Omental fat pad (tissue), 4 donors: ENCODE data around the gene SIMC1. TPM values are rescaled to one million over a fixed set of nuclear protein-coding genes. Genes with fewer than 3 reads are reported as not detected.
"Not testable (repeated sequence)": the region's sequence is repeated elsewhere in the genome, so short reads cannot be mapped to it uniquely, and the experiment has no call there.

Experiments used
- ATAC-seq: fragments of 150-250 bp; one replicate; pipeline ENCODE4 v1.9.1; 2016; ENCODE audit warnings: mild to moderate bottlenecking, moderate library complexity; ENCODE audit not compliant: low FRiP score
- DNase-seq: peaks from one replicate; pipeline ENCODE4 v3.0.0-alpha.2; 2019; ENCODE audit warnings: low spot score
- CTCF ChIP-seq, 3 donors: fragments of 450-650 bp; IDR thresholded peaks; one replicate each; pipeline ENCODE4 v1.5.1; 2016 to 2017; ENCODE audit warnings: antibody characterized with exemption in 3 of 3, mild to moderate bottlenecking in 3 of 3, moderate library complexity in 2 of 3
- total RNA-seq, 4 donors: library from RNA; depleted of rRNA; stranded (reverse); fragments of >200 nt; gene quantifications; one replicate each; pipeline ENCODE4 v1.1.0, GENCODE V29; 2016

The SIMC1 gene
- total RNA-seq, 4 donors from 2014 or later, result 8.3 to 18.0 (median 10.7) TPM

- not testable (repeated sequence) for DNase-seq, ATAC-seq
Measured at GRCh38 chr5:176198299-176198698, 39.9 kb upstream of the SIMC1 start.

- DNase-seq, result not testable (repeated sequence)
- peak; percentile 55 for ATAC-seq
Measured at GRCh38 chr5:176198991-176199733, 39.1 kb upstream of the SIMC1 start.

DNA sequence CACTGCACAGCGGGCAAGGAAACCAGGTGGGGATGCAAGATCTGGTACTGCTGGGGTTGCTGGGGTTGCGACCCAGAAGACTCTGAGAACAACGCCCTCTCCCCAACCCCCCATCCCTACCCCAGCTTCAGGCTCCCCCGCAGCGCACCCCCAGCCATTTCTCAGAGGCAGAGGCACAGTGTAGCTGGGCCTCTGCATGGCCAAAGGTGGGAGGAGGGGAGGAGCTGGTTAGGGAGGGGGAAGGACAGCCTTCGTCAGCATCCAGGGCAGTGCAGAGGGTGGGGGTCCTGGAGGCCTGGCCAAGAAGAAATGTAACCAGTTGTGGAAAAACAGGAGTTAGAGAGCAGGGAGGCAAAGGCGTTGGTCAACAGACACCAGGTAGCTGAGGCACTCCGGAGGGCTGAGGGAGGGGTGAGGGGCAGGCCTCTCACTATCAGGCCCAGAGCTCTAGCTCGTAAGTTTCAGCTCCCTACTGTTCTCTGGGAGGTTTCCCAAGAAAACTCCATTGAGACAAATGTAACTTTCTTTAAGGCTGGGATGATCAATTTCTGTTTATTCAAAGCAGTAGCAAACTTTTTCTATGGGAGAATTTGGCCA lies 38.3 kb upstream of the SIMC1 start:
- not testable (repeated sequence) for ATAC-seq

DNA sequence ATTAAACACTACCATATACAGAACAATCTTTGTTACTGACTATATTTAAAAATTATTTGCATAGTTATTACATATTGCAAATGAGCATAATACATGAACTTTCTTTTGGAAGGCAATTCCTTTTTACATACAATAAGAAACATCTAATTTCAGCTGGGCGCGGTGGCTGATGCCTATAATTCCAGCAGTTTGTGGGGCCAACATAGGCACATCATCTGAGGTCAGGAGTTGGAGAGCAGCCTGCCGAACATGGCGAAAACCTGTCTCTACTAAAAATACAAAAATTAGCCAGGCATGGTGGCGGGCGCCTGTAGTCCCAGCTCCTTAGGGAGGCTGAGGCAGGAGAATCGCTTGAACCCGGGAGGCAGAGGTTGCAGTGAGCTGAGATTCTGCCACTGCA lies 36.4 kb upstream of the SIMC1 start:
- TF ChIP-seq CTCF (IDR thresholded peaks at IDR 0.05), result no peak
- DNase-seq, result no peak
- no peak for ATAC-seq

More for the DNA sequence above, 38.3 kb upstream of the SIMC1 start:
- not testable (repeated sequence) for DNase-seq

- no peak for TF ChIP-seq CTCF (IDR thresholded peaks at IDR 0.05)
- DNase-seq, result no peak
- no peak for ATAC-seq
Measured at GRCh38 chr5:176203086-176203485, 35.1 kb upstream of the SIMC1 start.

GRCh38 chr5:176203535-176203934 lies 34.7 kb upstream of the SIMC1 start:
- DNase-seq, ATAC-seq: not testable (repeated sequence)

DNA sequence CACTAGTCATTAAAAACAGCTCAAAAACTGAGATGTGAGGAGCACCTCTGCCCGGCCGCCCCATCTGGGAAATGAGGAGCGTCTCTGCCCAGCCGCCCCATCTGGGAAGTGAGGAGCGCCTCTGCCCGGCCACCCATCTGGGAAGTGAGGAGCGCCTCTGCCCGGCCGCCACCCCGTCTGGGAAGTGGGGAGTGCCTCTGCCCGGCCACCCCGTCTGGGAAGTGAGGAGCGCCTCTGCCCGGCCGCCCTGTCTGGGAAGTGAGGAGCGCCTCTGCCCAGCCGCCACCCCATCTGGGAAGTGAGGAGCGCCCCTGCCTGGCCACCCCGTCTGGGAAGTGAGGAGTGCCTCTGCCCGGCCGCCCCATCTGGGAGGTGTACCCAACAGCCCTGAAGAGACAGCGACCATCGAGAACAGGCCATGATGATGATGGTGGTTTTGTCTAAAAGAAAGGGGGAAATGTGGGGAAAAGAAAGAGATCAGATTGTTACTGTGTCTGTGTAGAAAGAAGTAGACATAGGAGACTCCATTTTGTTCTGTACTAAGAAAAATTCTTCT lies 23.7 kb upstream of the SIMC1 start:
- not testable (repeated sequence) for DNase-seq, ATAC-seq

GRCh38 chr5:176216393-176216916 lies 21.8 kb upstream of the SIMC1 start:
- not testable (repeated sequence) for ATAC-seq, DNase-seq

GRCh38 chr5:176217188-176217729 lies 21.0 kb upstream of the SIMC1 start:
- not testable (repeated sequence) for ATAC-seq, DNase-seq

GRCh38 chr5:176217764-176218163 lies 20.5 kb upstream of the SIMC1 start:
- not testable (repeated sequence) for ATAC-seq, DNase-seq

DNA sequence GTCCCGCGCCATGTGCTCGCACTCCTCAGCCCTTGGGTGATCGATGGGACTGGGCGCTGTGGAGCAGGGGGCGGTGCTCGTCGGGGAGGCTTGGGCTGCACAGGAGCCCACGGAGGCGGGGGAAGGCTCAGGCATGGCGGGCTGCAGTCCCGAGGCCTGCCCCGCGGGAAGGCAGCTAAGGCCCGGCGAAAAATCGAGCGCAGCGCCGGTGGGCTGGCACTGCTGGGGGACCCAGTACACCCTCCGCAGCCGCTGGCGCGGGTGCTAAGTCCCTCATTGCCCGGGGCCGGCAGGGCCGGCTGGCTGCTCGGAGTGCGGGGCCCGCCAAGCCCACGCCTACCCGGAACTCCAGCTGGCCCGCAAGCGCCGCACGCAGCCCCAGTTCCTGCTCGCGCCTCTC lies 16.2 kb upstream of the SIMC1 start:
- not testable (repeated sequence) for DNase-seq, ATAC-seq

- not testable (repeated sequence) for DNase-seq, ATAC-seq
Measured at GRCh38 chr5:176228358-176228757, 9.9 kb upstream of the SIMC1 start.

DNA sequence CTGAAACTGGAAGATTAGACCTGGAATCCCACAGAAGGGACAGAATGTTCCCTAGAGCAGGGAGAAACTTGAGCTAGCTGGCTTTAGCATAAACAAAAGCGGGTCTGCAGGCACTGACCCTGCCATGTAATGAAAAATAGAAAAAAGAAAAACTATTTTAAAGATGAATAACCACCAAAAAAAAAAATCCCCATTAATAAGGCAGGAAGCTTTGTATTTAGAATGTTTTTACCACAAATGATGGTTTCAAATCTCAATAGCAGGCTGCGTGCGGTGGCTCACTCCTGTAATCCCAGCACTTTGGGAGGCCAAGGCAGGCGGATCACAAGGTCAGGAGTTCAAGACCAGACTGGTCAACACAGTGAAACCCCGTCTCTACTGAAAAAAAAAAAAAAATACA lies 5.0 kb upstream of the SIMC1 start:
- not testable (repeated sequence) for ATAC-seq, DNase-seq

DNA sequence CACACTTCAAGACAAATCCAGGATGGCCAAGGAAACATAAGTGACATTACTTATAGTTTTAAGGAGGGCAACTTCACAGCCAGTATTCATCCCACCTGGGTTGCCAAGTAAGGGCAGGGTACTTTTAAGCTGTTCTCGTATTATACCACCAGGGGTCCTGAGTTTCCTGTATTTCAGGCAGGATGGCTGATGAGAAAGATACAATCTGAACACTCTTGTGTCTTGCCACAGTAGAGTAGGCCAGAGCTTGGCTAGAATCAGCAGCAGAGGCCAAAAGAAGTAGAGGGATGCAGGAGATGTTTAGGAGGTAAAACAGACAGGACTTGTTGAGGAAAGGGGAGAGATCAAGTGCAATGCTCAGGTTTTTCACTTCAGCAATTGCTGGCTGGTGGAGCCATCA lies 3.1 kb upstream of the SIMC1 start:
- ATAC-seq, result peak; percentile 41
- DNase-seq, result not testable (repeated sequence)

DNA sequence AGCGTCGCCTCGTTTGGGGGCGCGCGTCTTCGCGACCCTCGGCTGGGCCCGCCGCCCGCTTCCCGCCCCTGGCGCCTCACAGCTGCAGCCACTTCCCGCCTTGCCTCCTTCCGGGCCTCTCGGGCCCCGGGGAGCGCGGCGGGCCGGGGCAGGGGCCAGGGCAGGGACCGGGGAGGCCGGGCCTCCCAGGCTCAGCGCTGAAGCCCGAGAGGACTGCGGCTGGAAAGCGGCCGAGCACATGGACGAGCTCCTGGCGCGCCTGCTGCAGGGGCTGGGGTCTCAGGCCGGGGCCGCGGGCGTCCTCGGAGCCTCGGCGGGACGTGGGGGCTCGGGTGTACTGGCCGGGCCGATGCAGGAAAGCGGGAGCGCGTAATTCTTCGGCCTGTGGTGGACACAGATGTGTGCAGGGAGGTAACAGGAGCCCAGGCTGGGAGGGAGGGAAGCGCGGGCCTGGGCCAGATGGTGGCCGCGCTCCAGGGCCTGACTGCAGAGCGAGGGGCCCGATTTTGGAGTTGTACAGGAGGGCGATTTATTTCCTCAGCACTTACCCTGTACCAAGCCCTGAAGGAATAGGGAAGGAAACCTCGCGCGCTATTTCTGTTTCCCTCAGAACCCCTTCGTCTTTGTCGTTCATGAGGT lies 540 bp downstream of the SIMC1 start:
- DNase-seq, result not testable (repeated sequence)
- ATAC-seq, result peak; percentile 62

GRCh38 chr5:176239304-176239703 lies 1.1 kb downstream of the SIMC1 start:
- not testable (repeated sequence) for ATAC-seq, DNase-seq
